ENCODE measurements around the gene GPR17.

Gene GPR17

GRCh38 chr2:127655209-127656073 lies 9.5 kb downstream of the GPR17 start:
- no peak for DNase-seq

- DNase-seq: no peak
Observed at GRCh38 chr2:127656569-127657231, 10.7 kb downstream of the GPR17 start.

GRCh38 chr2:127657232-127657595 lies 11.3 kb downstream of the GPR17 start:
- no peak for DNase-seq

GRCh38 chr2:127658146-127658545 lies 12.2 kb downstream of the GPR17 start:
- DNase-seq: no peak

GRCh38 chr2:127658641-127659407 lies 12.9 kb downstream of the GPR17 start:
- no peak for DNase-seq

- DNase-seq: peak; percentile 57
Observed at GRCh38 chr2:127659408-127660290, 13.7 kb downstream of the GPR17 start.

GRCh38 chr2:127660291-127660578 lies 14.3 kb downstream of the GPR17 start:
- no peak for DNase-seq

GRCh38 chr2:127661072-127661649 lies 15.2 kb downstream of the GPR17 start:
- no peak for DNase-seq

GRCh38 chr2:127661949-127662510 lies 16.1 kb downstream of the GPR17 start:
- DNase-seq: no peak

GRCh38 chr2:127662937-127663565 lies 17.1 kb downstream of the GPR17 start:
- DNase-seq: no peak

GRCh38 chr2:127663566-127664064 lies 17.7 kb downstream of the GPR17 start:
- no peak for DNase-seq

GRCh38 chr2:127664065-127664894 lies 18.3 kb downstream of the GPR17 start:
- no peak for DNase-seq

GRCh38 chr2:127664895-127665225 lies 18.9 kb downstream of the GPR17 start:
- DNase-seq: no peak

- no peak for DNase-seq
Observed at GRCh38 chr2:127665267-127665893, 19.4 kb downstream of the GPR17 start.

- DNase-seq: no peak
Observed at GRCh38 chr2:127669056-127669455, 23.1 kb downstream of the GPR17 start.

GRCh38 chr2:127670055-127670956 lies 24.4 kb downstream of the GPR17 start:
- DNase-seq: no peak

- DNase-seq: no peak
Observed at GRCh38 chr2:127670957-127671290, 25.0 kb downstream of the GPR17 start.

GRCh38 chr2:127671557-127672302 lies 25.8 kb downstream of the GPR17 start:
- DNase-seq: no peak
